Breast epithelium (tissue), 3 donors: ENCODE results near the gene FLRT2.

Source experiments
- POLR2A ChIP-seq: fragments of 450-650 bp; IDR thresholded peaks from one replicate; pipeline ENCODE4 v1.6.1; 2016; ENCODE audit warnings: antibody characterized with exemption, mild to moderate bottlenecking, moderate library complexity
- TF ChIP-seq, protein P1 (sequence below), 3 donors: fragments of 450-650 bp; IDR thresholded peaks; one replicate each; pipeline ENCODE4 v1.5.1; 2016 to 2017; ENCODE audit warnings: antibody characterized with exemption in 3 of 3, mild to moderate bottlenecking in 3 of 3, moderate library complexity in 3 of 3

DNA sequence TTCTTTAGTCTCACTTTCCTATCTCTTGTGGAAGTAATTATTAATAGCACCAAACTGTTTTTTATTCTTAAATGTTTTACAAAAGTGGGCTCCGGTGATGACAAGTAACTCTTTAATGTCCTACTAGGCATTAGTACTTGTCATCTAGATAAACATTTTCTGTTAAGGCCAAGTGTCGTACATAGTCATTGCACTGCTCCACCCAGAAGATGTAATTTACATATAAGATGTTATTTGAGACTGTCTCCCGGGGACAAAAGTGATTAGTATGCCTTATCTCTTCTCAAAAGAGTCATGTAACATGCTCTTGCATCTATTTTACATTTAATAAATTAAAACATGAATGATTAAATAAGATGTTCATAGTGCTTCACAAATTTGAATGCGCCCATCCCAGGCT is 88.4 kb downstream of the FLRT2 start:
- TF ChIP-seq, protein P1, sequence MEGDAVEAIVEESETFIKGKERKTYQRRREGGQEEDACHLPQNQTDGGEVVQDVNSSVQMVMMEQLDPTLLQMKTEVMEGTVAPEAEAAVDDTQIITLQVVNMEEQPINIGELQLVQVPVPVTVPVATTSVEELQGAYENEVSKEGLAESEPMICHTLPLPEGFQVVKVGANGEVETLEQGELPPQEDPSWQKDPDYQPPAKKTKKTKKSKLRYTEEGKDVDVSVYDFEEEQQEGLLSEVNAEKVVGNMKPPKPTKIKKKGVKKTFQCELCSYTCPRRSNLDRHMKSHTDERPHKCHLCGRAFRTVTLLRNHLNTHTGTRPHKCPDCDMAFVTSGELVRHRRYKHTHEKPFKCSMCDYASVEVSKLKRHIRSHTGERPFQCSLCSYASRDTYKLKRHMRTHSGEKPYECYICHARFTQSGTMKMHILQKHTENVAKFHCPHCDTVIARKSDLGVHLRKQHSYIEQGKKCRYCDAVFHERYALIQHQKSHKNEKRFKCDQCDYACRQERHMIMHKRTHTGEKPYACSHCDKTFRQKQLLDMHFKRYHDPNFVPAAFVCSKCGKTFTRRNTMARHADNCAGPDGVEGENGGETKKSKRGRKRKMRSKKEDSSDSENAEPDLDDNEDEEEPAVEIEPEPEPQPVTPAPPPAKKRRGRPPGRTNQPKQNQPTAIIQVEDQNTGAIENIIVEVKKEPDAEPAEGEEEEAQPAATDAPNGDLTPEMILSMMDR (IDR thresholded peaks at IDR 0.05), result no peak
- no peak for TF ChIP-seq POLR2A
